GM06990 (cell line): ENCODE data around the gene IFI35.

ENCODE experiments used
- DNase-seq: peaks from one replicate; pipeline ENCODE4 v3.0.0-alpha.2; 2011; ENCODE audit not compliant: insufficient read length; ENCODE audit errors: extremely low read depth
- H3K27me3 ChIP-seq: replicated peaks from 2 replicates; pipeline ENCODE4 v1.6.0; 2011; ENCODE audit warnings: low read length; ENCODE audit not compliant: control insufficient read depth, insufficient read depth
- H3K36me3 ChIP-seq: 2 replicates; pipeline ENCODE4 v1.5.1; 2011; ENCODE audit warnings: low read length; ENCODE audit not compliant: control insufficient read depth, insufficient read depth
- H3K4me3 ChIP-seq: replicated peaks from 2 replicates; pipeline ENCODE4 v1.5.1; 2011; ENCODE audit warnings: low read depth, mild to moderate bottlenecking, control low read depth, low read length
- CTCF ChIP-seq: IDR thresholded peaks from 2 replicates; pipeline ENCODE4 v1.5.1; 2011; ENCODE audit warnings: low read length, control low read depth, mild to moderate bottlenecking, inconsistent platforms; ENCODE audit not compliant: insufficient read depth, poor library complexity, severe bottlenecking

Gene IFI35

DNA sequence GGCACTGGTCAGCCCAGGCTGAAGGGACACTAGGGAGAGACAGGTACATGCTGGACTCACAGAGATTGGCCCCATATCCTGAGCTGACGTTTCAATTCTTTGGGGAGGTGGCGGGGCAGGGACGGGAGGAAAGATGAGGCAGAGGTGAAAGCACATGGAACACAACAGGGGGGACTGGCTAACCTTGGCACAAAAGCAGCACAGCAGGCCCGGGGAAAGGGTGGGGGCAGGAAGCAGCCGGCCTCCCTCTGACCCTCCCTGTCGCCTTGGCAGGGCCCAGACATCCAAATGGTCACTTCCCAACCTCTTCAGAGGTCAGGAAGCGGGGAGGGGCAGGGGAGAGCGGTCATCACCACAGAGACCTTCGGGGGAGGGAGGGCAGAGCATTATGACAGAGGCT, 9.0 kb downstream of the IFI35 start:
- TF ChIP-seq CTCF = no peak
- Histone ChIP-seq H3K4me3 (no peak overlapping the region), H3K27me3 (no peaks in the 10 kb centered on the region), H3K36me3 (peaks cover 21% of the 10 kb centered on the region)
- DNase-seq = no peak

DNA sequence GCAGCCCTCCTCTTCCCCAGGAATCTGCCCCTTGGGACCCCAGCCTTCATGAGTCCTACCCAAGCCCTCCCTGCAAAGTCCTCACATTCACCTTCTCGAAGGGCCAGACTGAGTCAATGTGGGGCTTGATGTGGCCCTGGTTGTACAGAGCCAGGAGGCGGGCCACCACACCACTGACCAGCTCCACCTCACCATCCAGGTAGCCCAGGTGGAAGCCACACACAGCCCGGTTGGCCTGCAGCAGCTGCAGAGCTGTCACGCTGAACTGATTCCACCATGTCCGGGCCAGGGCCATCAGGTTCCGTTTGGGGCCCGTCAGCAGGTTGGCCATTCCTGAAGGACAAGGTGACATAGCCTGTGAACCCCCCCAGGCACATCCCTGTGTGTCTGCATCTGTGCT, 9.6 kb downstream of the IFI35 start:
- no peak for DNase-seq
- no peak overlapping the region for H3K4me3 ChIP-seq
- peaks cover 18% of the 10 kb centered on the region for H3K36me3 ChIP-seq
- no peaks in the 10 kb centered on the region for H3K27me3 ChIP-seq
- TF ChIP-seq CTCF = no peak

GRCh38 chr17:43018008-43018853, 11.6 kb downstream of the IFI35 start:
- Histone ChIP-seq H3K36me3 (peaks cover 11% of the 10 kb centered on the region), H3K27me3 (no peaks in the 10 kb centered on the region), H3K4me3 (no peak overlapping the region)
- TF ChIP-seq CTCF = no peak
- DNase-seq = no peak

GRCh38 chr17:43018932-43019331, 12.3 kb downstream of the IFI35 start:
- no peak overlapping the region for H3K4me3 ChIP-seq
- TF ChIP-seq CTCF = no peak
- H3K27me3 ChIP-seq = no peaks in the 10 kb centered on the region
- no peak for DNase-seq
- H3K36me3 ChIP-seq = peaks cover 5% of the 10 kb centered on the region

GRCh38 chr17:43019418-43019817, 12.8 kb downstream of the IFI35 start:
- no peak for TF ChIP-seq CTCF
- DNase-seq = no peak
- Histone ChIP-seq H3K36me3 (peaks cover 2% of the 10 kb centered on the region), H3K27me3 (no peaks in the 10 kb centered on the region), H3K4me3 (no peak overlapping the region)

- H3K4me3 ChIP-seq = no peak overlapping the region
- H3K27me3 ChIP-seq = no peaks in the 10 kb centered on the region
- no peaks in the 10 kb centered on the region for H3K36me3 ChIP-seq
- DNase-seq = no peak
- no peak for TF ChIP-seq CTCF
These were observed 13.5 kb downstream of the IFI35 start for GRCh38 chr17:43020030-43020621.
